SU-DHL-6 (cell line): ENCODE results near the gene HES7.

ENCODE experiments used
- CTCF ChIP-seq: fragments of 200-600 bp; sonication (generic); IDR thresholded peaks from one replicate; pipeline ENCODE4 v1.5.1; 2017; ENCODE audit warnings: antibody characterized with exemption, mild to moderate bottlenecking, low read length, moderate library complexity; ENCODE audit not compliant: insufficient read depth, poor library complexity, severe bottlenecking
- EZH2phosphoT487 ChIP-seq: fragments of 200-600 bp; sonication (generic), shearing (Covaris generic); conservative IDR thresholded peaks from 2 replicates; pipeline ENCODE4 v1.6.1; 2018; ENCODE audit warnings: mild to moderate bottlenecking, antibody characterized with exemption, low read length, moderate library complexity, mixed read lengths

- TF ChIP-seq CTCF = no peak
- no peak for TF ChIP-seq EZH2phosphoT487
Observed at GRCh38 chr17:8076502-8077266, 47.2 kb downstream of the HES7 start.
